ENCODE data around the gene CD84. TPM values are rescaled to one million over a fixed set of nuclear protein-coding genes. Genes with fewer than 3 reads are reported as not detected.

CD84 gene
- total RNA-seq, 2 experiments from 2014 or later, result 22.2 to 23.4 TPM

DNA sequence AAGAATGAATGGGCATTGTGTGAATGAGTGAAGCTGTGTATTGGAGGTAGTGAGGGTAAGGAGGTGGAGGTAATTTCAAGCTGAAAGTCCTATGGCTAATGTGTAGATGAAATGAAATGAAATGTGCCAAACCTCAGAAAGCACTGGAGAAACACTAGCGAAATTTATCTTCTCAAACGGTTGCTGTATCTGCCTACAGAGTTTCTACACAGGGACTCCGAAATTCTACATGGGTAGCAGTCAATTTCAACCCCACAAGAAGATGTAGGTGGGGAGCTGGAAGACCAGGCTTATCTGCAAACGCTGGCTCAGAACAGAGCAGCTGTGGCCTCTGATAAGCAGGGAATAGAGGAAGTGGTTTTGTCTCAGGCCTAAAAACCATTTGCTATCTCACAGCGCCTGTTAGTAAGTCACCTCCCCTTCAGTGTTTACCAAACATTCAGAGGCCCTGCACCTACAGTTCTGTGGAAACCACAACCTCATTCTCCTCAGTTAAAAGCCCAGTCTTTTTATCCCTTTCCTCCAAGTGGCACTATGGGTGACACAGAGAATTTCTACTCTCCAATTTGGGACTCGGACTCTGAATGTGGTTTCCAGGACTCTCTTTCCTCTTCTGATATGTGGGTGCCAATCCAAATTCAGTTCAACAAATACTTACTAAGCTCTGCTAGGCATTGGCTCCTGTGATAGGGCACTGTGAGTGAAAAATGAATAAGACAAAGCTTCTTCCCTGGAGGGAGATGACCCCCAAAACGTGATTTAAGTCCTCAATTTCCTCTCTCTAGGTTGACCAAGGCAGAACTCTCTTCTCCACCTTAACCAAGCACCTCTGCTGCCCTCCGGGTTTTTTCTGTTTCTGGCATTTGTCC, 39.1 kb downstream of the CD84 start:
- H3K4me2 ChIP-seq (ENCODE audit: low read length), result peak overlapping the region; percentile 77
- H3K9me2 ChIP-seq (ENCODE audit: insufficient read depth, low read length), result no peaks in the 10 kb centered on the region
- H2AFZ ChIP-seq (ENCODE audit: low read length), result peak overlapping the region; percentile 86; the same call in 1 of the 2 replicates
- no peaks in the 10 kb centered on the region for H3K79me2 ChIP-seq (ENCODE audit: insufficient read depth, low read depth, low read length)
- H3K4me1 ChIP-seq (ENCODE audit: insufficient read depth, low read length, poor library complexity, severe bottlenecking), result peaks cover 58% of the 10 kb centered on the region
- H3K36me3 ChIP-seq (ENCODE audit: insufficient read depth, low read length), result peaks cover 20% of the 10 kb centered on the region
- BruUV-seq (replicated peaks), result no TSS peak
- POLR2A ChIA-PET, result interaction anchor here (0.6 to 3.1 kb wide), 19 partner anchors 9 to 180 kb away, joined by 3 to 24 read pairs (median 4); partner anchors contain the start of gene SLAMF6
- TF ChIP-seq, protein P1, sequence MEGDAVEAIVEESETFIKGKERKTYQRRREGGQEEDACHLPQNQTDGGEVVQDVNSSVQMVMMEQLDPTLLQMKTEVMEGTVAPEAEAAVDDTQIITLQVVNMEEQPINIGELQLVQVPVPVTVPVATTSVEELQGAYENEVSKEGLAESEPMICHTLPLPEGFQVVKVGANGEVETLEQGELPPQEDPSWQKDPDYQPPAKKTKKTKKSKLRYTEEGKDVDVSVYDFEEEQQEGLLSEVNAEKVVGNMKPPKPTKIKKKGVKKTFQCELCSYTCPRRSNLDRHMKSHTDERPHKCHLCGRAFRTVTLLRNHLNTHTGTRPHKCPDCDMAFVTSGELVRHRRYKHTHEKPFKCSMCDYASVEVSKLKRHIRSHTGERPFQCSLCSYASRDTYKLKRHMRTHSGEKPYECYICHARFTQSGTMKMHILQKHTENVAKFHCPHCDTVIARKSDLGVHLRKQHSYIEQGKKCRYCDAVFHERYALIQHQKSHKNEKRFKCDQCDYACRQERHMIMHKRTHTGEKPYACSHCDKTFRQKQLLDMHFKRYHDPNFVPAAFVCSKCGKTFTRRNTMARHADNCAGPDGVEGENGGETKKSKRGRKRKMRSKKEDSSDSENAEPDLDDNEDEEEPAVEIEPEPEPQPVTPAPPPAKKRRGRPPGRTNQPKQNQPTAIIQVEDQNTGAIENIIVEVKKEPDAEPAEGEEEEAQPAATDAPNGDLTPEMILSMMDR (conservative IDR thresholded peaks at IDR 0.05; ENCODE audit: low read length), result no peak
- no peak for TF ChIP-seq EZH2phosphoT487 (IDR thresholded peaks at IDR 0.05; ENCODE audit: borderline replicate concordance, low read depth, low read length)
- CTCF ChIA-PET (ENCODE audit: unreplicated experiment), result interaction anchor here (0.6 to 2.5 kb wide), 6 partner anchors 9 to 52 kb away, joined by 3 to 9 read pairs (median 4); partner anchors contain the start of gene SLAMF6
- intact Hi-C loops (cut with micrococcal nuclease; ENCODE audit: unreplicated experiment), result loop anchor here (1.0 kb wide), 1 partner anchor 18 kb away; no protein-coding TSS in a partner anchor
- H4K20me1 ChIP-seq (ENCODE audit: insufficient read depth, low read length), result no peaks in the 10 kb centered on the region
- peak; percentile 85 for DNase-seq (ENCODE audit: low spot score)
- peaks cover 27% of the 10 kb centered on the region for H3K9me3 ChIP-seq (ENCODE audit: low read length)
- H3K27ac ChIP-seq (ENCODE audit: low read depth, low read length, poor library complexity, severe bottlenecking), result peak overlapping the region; percentile 85
- peak overlapping the region; percentile 35 for H3K4me3 ChIP-seq (ENCODE audit: low read depth, low read length, poor library complexity, severe bottlenecking)

GRCh38 chr1:160539684-160539989, 39.7 kb downstream of the CD84 start:
- no peaks in the 10 kb centered on the region for H3K9me2 ChIP-seq (ENCODE audit: insufficient read depth, low read length)
- intact Hi-C loops (cut with micrococcal nuclease; ENCODE audit: unreplicated experiment), result no loop called here
- peak overlapping the region; percentile 77 for H3K4me2 ChIP-seq (ENCODE audit: low read length)
- peaks cover 52% of the 10 kb centered on the region for H3K4me1 ChIP-seq (ENCODE audit: insufficient read depth, low read length, poor library complexity, severe bottlenecking)
- no TSS peak for BruUV-seq (replicated peaks)
- no peak for DNase-seq (ENCODE audit: low spot score)
- POLR2A ChIA-PET, result interaction anchor here (0.8 to 3.1 kb wide), 6 partner anchors 9 to 85 kb away, joined by 3 to 24 read pairs (median 4); partner anchors contain the start of gene SLAMF6
- H3K9me3 ChIP-seq (ENCODE audit: low read length), result peaks cover 32% of the 10 kb centered on the region
- no peak overlapping the region; the same call in 1 of the 2 replicates for H2AFZ ChIP-seq (ENCODE audit: low read length)
- peak overlapping the region; percentile 85 for H3K27ac ChIP-seq (ENCODE audit: low read depth, low read length, poor library complexity, severe bottlenecking)
- TF ChIP-seq, protein P1 (conservative IDR thresholded peaks at IDR 0.05; ENCODE audit: low read length), result no peak
- TF ChIP-seq EZH2phosphoT487 (IDR thresholded peaks at IDR 0.05; ENCODE audit: borderline replicate concordance, low read depth, low read length), result no peak
- peaks cover 20% of the 10 kb centered on the region; the same call in 1 of the 2 replicates for H3K36me3 ChIP-seq (ENCODE audit: insufficient read depth, low read length)
- H3K4me3 ChIP-seq (ENCODE audit: low read depth, low read length, poor library complexity, severe bottlenecking), result peak overlapping the region; percentile 35
- no peaks in the 10 kb centered on the region for H4K20me1 ChIP-seq (ENCODE audit: insufficient read depth, low read length)
- CTCF ChIA-PET (ENCODE audit: unreplicated experiment), result interaction anchor here (0.8 to 2.5 kb wide), 3 partner anchors 10 to 16 kb away, joined by 3 to 9 read pairs (median 5); partner anchors contain the start of gene SLAMF6
- no peaks in the 10 kb centered on the region for H3K79me2 ChIP-seq (ENCODE audit: insufficient read depth, low read depth, low read length)

Data from OCI-LY7 (cell line).